ENCODE results near the gene DNAJA4. TPM values are rescaled to one million over a fixed set of nuclear protein-coding genes. Genes with fewer than 3 reads are reported as not detected.

Gene DNAJA4
- total and polyA plus RNA-seq, 2 of the 8 experiments (the other 6 are each of a cell fraction or from before 2014, with no cell fraction given): 3.6 to 6.2 TPM

DNA sequence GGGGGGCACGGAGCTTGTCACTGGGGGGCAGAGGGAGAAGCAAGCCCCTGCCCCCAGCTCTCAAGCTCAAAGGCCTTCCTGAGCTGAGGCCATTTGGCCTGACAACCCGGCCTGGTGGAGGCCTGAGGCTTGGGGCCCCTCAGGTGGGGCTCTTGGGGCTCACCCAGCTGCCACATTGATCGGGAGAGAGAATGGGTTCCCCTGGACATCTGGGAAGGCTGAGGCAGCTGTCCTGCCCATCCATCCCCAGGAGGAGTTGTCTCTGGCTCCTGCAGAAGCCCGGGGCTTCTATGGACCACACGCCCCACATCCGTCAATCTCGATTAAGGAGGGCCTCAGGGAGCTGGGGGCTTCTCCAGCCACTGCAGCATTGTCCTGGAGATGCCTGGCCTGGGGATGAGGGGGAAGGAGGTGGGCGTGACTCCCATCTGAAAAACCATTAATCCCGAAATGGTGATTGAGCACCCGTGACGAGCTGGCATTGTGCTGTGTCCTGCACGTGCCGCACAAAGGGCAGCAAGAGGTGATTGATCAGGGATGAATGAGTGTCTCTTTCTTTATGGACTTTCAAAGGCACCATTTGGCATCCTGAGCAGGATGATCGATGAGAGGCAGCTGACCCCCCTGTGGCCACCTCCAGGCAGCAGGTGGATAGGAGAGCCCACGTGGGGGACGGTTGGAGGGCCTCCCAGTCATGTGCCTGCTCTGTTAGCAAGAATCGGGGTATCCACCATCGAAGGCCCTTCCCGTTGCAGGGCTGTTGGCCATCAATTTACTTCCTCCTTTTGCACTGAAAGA, 58.6 kb downstream of the DNAJA4 start:
- H3K79me1 ChIP-seq (ENCODE audit: low read depth, low read length): no peaks in the 10 kb centered on the region
- H2BK12ac ChIP-seq (ENCODE audit: low read depth, low read length): peak overlapping the region; percentile 45; the same call in 1 of the 2 replicates
- no peak overlapping the region for H3K56ac ChIP-seq (replicated peaks; ENCODE audit: insufficient read length, low read depth, low read length)
- no peak for DNase-seq (ENCODE audit: low read depth in 1 of 2, low spot score in 2 of 2)
- H2BK120ac ChIP-seq (replicated peaks; ENCODE audit: low read depth, low read length): peak overlapping the region; percentile 14
- no peaks in the 10 kb centered on the region for H3K27me3 ChIP-seq (replicated peaks in 1 of 4; ENCODE audit: control insufficient read depth in 3 of 4, extremely low read depth in 1 of 4, insufficient read depth in 3 of 4, low read length in 3 of 4)
- no peak overlapping the region for H2BK20ac ChIP-seq (ENCODE audit: low read length)
- peak overlapping the region; percentile 23 for H4K91ac ChIP-seq (replicated peaks; ENCODE audit: insufficient read length, low read length)
- H3K4me1 ChIP-seq (replicated peaks in 1 of 4; ENCODE audit: control insufficient read depth in 3 of 4, insufficient read depth in 4 of 4, low read length in 3 of 4): peaks cover 8 to 19% (median 14%) of the 10 kb centered on the region in 4 experiments
- H4K20me1 ChIP-seq (replicated peaks in 1 of 2; ENCODE audit: control insufficient read depth in 1 of 2, insufficient read depth in 2 of 2, low read length in 2 of 2): no peaks in the 10 kb centered on the region
- peak overlapping the region; percentile 26 to 30; a peak in 3 of 4 replicates for H3K4me2 ChIP-seq (ENCODE audit: insufficient read depth in 1 of 2, low read depth in 2 of 2, low read length in 2 of 2)
- H3K4me3 ChIP-seq (ENCODE audit: extremely low read depth in 1 of 4, insufficient read depth in 2 of 4, low read depth in 3 of 4, low read length in 4 of 4): no peak overlapping the region
- no peak overlapping the region for H4K8ac ChIP-seq (ENCODE audit: extremely low read depth, insufficient read depth, low read length)
- no peak overlapping the region for H3K4ac ChIP-seq (replicated peaks; ENCODE audit: insufficient read length, low read depth, low read length)
- no peak overlapping the region for H3K27ac ChIP-seq (ENCODE audit: low read depth, low read length)
- peak overlapping the region; percentile 91; the same call in 1 of the 2 replicates for H2BK5ac ChIP-seq (ENCODE audit: low read depth, low read length)
- 87% methylated on average over 18 of the region's 19 CpGs; no CpG with 5 or more reads in 1 of the 2 experiments for WGBS, 2 experiments (ENCODE audit: extremely low coverage in 1 of 2, insufficient coverage in 1 of 2, insufficient read length in 1 of 2, insufficient replicate concordance in 2 of 2, low coverage in 1 of 2, low lambda C conversion rate in 2 of 2, missing lambda C conversion rate in 1 of 2)
- no peaks in the 10 kb centered on the region for H3K23me2 ChIP-seq (ENCODE audit: low read depth, low read length)
- no peak for FAIRE-seq
- H3K9me3 ChIP-seq (ENCODE audit: insufficient read depth in 2 of 2, low read depth in 1 of 2, low read length in 1 of 2): no peaks in the 10 kb centered on the region
- H2AK5ac ChIP-seq (ENCODE audit: low read depth, low read length): no peak overlapping the region; the same call in 1 of the 2 replicates
- H3K36me3 ChIP-seq (ENCODE audit: control insufficient read depth in 2 of 4, insufficient read depth in 4 of 4, low read length in 3 of 4): no peaks in the 10 kb centered on the region
- H3K79me2 ChIP-seq (ENCODE audit: control insufficient read depth in 1 of 2, insufficient read depth in 2 of 2, low read length in 2 of 2): no peaks in the 10 kb centered on the region
- peak overlapping the region; percentile 72; the same call in 1 of the 2 replicates for H2AFZ ChIP-seq (ENCODE audit: low read length)
- H3K9ac ChIP-seq (replicated peaks in 1 of 4; ENCODE audit: extremely low read depth in 1 of 4, low read depth in 3 of 4, low read length in 3 of 4): no peak overlapping the region; a peak in 1 of 7 replicates
- peak overlapping the region; percentile 54 for H4K5ac ChIP-seq (ENCODE audit: insufficient read length, low read depth, low read length)
- POLR2A ChIA-PET (ENCODE audit: partially characterized antibody): interaction anchor here (1.6 to 2.7 kb wide), 2 partner anchors 18 to 24 kb away, joined by 4 to 15 read pairs; partner anchors contain the start of genes CRABP1 and SKIC8
- 0 out of 2 replicates have a peak overlapping the region, but pooled peaks have one; percentile 18 for H2BK15ac ChIP-seq (ENCODE audit: low read length)
- CTCF ChIA-PET (ENCODE audit: partially characterized antibody): interaction anchor here (0.9 to 5.6 kb wide), 8 partner anchors 11 to 127 kb away, joined by 3 to 42 read pairs (median 7); partner anchors contain the start of gene CRABP1
- peak overlapping the region; percentile 57; the same call in 1 of the 2 replicates for H3K18ac ChIP-seq (ENCODE audit: extremely low read depth, low read length)
- H3K23ac ChIP-seq (ENCODE audit: insufficient read length): no peak overlapping the region
- no peak overlapping the region for H3K14ac ChIP-seq (ENCODE audit: insufficient read length)
- TF ChIP-seq KDM4A (IDR thresholded peaks at IDR 0.05; ENCODE audit: low read depth, low read length, severe bottlenecking) (no peak), SP4 (IDR thresholded peaks at IDR 0.05; ENCODE audit: low read length) (no peak), PHF8 (conservative IDR thresholded peaks at IDR 0.05; ENCODE audit: low read depth, low read length) (no peak), TAF7 (optimal IDR thresholded peaks at IDR 0.05; ENCODE audit: borderline replicate concordance, low read depth, low read length) (no peak), RBBP5 (IDR thresholded peaks at IDR 0.05; ENCODE audit: borderline replicate concordance, low read depth, low read length) (no peak), CHD1 (IDR thresholded peaks at IDR 0.05; ENCODE audit: low read depth, low read length) (no peak), EP300 (IDR thresholded peaks at IDR 0.05; ENCODE audit: borderline replicate concordance in 1 of 2, low read depth in 2 of 2, low read length in 2 of 2) (no peak)
- TF ChIP-seq, protein P1, sequence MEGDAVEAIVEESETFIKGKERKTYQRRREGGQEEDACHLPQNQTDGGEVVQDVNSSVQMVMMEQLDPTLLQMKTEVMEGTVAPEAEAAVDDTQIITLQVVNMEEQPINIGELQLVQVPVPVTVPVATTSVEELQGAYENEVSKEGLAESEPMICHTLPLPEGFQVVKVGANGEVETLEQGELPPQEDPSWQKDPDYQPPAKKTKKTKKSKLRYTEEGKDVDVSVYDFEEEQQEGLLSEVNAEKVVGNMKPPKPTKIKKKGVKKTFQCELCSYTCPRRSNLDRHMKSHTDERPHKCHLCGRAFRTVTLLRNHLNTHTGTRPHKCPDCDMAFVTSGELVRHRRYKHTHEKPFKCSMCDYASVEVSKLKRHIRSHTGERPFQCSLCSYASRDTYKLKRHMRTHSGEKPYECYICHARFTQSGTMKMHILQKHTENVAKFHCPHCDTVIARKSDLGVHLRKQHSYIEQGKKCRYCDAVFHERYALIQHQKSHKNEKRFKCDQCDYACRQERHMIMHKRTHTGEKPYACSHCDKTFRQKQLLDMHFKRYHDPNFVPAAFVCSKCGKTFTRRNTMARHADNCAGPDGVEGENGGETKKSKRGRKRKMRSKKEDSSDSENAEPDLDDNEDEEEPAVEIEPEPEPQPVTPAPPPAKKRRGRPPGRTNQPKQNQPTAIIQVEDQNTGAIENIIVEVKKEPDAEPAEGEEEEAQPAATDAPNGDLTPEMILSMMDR (IDR thresholded peaks at IDR 0.05; ENCODE audit: control extremely low read depth in 1 of 3, insufficient read depth in 1 of 3, low read depth in 1 of 3, low read length in 3 of 3): no peak
